Measurements from ENCODE around the gene CCL1.

DNA sequence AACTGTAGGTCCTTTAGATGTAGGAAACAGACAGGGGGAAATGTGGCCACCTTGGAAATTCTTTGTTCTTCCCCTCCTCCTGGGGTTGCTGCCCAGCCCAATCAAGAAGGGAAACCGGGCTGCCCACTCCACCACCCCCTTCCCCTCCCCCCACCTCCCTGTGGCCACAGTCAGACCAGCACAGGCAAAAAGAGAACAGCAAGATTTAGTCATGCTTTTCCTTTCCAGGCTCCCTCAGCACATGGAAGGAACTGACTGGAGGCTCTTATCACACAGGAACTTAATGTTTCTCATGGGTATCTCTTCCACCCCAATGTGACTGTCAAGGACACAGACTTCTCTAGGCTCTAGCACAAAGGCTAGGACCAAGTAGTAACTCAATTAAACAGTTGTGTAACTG lies 3.0 kb upstream of the CCL1 start:
- no peak for TF ChIP-seq CTCF (IDR thresholded peaks at IDR 0.05)
- TF ChIP-seq POLR2AphosphoS5 (IDR thresholded peaks at IDR 0.05; ENCODE audit: low read depth, low read length), result no peak
- no peak for TF ChIP-seq TCF7L2 (IDR thresholded peaks at IDR 0.05; ENCODE audit: low read depth, low read length)
